Erythroblast (primary cell): ENCODE data around the gene PDLIM5.

Source experiments
- GATA1 ChIP-seq: IDR thresholded peaks from 2 replicates; pipeline ENCODE4 v1.6.1; 2011; ENCODE audit warnings: low read depth, mild to moderate bottlenecking, control low read depth, low read length, moderate library complexity
- POLR2A ChIP-seq: IDR thresholded peaks from 2 replicates; pipeline ENCODE4 v1.6.1; 2011; ENCODE audit warnings: mild to moderate bottlenecking, low read length

DNA sequence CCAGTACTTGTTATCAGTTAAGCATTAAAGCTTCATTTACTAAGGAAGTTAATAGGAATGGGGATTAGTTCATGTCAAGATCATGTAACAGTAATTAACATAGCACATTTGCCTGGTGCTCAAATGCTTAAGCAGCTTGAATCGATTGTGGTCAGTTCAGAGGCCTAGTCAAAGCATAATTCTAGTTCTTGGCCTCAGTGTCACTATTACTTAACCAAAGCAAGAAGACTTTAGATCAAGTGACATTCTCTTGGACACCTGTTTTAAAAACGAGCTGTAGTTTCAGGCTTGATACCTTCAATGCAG, 190.8 kb downstream of the PDLIM5 start:
- TF ChIP-seq POLR2A (no peak), GATA1 (no peak)
